CD4-positive, alpha-beta T cell treated with Interferon alpha-2 for 1 hour (primary cell): ENCODE data around the gene TAF4B.
"Not testable (repeated sequence)": the region's sequence is repeated elsewhere in the genome, so short reads cannot be mapped to it uniquely, and the experiment has no call there.

Experiments
- DNase-seq, 2 donors: peaks; one replicate each; pipeline ENCODE4 v3.0.0-alpha.2; 2020 to 2022

Gene TAF4B

DNA sequence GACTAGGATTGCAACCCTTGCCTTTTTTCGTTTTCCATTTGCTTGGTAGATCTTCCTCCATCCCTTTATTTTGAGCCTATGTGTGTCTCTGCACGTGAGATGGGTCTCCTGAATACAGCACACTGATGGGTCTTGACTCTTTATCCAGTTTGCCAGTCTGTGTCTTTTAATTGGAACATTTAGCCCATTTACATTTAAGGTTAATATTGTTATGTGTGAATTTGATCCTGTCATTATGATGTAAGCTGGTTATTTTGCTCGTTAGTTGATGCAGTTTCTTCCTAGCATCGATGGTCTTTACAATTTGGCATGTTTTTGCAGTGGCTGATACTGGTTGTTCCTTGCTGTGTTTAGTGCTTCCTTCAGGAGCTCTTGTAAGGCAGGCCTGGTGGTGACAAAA, 16.1 kb downstream of the TAF4B start:
- not testable (repeated sequence) for DNase-seq

DNA sequence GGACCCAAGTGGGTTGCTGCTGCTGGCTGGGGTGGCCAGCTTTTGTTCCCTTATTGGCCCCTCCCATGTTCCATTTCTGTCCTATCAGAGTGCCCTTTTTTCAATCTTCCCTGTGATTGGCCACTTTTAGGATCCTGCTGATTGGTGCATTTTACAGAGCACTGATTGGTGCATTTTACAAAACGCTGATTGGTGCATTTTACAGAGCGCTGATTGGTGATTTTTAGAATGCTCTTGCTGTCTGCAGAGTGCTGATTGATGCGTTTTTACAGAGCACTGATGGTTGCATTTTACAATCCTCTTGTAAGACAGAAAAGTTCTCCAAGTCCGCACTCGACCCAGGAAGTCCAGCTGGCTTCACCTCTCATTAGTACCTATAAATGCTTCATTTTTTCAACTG, 19.2 kb downstream of the TAF4B start:
- DNase-seq: not testable (repeated sequence)

DNA sequence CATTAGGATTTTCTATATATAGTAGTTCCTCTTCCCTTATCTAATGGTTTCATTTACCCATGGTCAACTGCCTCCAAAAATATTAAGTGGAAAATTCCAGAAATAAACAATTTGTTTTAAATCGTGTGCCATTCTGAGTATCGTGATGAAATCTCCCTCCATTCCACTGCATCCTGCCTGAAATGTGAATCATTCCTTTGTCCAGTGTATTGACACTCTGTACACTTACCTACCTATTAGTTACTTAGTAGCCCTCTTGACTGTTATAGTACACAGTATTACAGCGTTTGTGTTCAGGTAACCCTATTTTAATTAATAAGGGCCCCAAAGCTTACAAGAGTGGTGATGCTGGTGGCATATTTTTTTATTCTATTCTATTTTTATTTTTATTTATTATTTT, 26.2 kb downstream of the TAF4B start:
- DNase-seq: no peak

DNA sequence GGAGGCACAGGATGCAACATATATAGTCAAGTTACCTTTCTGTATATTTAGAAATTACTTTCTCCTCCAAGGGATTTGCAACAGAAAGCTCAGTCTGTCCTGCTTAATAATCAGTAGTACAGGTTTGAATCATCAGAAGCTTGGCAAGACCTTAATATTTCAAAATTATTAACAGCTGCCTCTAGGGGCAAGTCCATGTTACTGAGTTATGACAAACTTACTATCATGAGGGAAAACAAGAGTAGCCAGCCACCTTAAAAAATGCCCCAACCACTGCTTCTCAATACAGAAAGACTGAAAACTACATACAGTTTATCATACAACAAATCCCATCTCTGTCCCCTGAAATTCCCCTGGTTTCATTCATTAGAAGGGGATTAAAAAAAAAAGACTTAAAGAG, 28.6 kb downstream of the TAF4B start:
- DNase-seq: not testable (repeated sequence)

DNA sequence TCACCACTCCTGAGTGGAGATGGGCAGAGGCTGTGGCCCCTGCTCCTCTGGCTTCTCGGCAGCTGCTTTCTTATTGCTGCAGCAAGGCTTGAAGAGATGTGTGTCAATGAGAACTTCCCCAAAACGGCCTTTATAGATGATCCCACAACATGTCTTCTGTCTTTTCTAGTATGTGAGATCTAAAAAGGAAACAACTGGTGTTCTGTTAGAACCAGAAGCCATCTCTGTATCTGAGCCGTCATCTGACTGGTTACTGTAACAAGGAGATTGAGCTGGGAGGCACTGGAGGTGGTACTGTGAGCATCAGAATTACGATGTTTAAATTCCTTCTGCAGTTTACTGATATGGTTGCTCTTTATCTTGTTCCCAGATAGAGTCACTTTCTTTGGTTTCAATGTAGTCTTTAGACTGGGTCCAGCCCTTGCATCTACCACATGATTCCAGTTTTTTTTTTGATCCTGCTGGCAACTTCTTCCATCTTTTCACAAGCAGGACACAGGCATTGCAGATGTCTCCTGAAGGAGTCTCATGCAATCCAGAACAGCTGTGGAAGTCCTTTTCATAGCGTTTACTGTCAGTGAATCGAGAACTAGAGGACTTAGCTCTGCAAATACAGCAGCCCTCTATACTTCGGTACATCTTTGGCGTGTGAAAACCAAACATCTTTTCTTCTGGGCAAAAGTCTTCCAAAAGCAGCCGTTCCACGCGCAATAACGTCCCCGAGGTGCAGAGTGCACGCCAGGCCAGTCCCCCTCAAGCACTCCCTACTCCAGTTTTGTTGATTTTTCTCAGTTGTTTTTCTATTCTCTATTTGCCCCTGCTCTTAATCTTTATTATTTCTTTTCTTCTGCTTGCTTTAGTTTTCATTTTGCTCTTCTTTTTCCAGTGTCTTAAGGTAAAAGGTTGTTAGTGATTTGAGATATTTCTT, 29.7 kb downstream of the TAF4B start:
- no peak for DNase-seq

DNA sequence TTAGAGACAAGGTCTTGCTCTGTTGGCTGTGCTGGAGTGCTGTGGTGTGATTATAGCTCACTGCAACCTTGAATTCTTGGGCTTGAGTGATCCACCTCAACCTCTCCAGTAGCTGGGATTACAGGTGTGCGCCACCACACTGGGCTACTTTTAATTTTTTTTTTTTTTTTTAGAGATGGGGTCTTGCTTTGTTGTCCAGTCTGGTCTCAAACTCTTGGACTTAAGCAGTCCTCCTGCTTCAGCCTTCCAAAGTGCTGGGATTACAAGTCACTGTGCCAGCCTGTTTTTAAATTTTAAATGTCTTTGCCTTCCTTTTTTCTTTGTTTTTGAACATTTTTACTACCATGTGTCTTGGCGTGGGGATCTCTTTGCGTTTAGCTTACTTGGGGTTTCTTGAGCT, 32.5 kb downstream of the TAF4B start:
- DNase-seq: no peak

DNA sequence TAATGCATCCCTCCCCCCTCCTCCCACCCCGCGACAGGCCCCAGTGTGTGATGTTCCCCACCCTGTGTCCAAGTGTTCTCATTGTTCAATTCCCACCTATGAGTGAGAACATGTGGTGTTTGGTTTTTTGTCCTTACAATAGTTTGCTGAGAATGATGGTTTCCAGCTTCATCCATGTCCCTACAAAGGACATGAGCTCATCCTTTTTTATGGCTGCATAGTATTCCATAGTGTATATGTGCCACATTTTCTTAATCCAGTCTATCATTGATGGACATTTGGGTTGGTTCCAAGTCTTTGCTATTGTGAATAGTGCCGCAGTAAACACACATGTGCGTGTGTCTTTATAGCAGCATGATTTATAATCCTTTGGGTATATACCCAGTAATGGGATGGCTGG, 33.2 kb downstream of the TAF4B start:
- not testable (repeated sequence) for DNase-seq

DNA sequence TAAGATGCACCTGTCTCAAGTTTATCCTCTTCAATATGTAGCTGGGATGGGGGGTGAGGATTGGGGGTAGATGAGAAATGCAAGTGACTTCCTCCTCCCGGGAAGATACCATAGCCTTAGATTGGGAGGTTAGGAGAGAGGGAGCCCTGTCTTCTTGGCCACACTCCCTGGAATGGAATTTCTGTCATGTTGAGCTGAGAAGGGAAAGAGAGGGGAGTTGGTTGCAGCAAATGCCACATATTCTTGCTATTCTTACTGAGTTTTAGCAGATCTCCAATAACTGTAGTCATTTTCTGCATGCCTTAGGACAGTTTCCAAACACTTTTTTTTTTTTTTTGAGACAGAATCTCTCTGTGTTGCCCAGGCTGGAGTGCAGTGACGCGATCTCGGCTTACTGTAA, 35.9 kb downstream of the TAF4B start:
- no peak for DNase-seq

DNA sequence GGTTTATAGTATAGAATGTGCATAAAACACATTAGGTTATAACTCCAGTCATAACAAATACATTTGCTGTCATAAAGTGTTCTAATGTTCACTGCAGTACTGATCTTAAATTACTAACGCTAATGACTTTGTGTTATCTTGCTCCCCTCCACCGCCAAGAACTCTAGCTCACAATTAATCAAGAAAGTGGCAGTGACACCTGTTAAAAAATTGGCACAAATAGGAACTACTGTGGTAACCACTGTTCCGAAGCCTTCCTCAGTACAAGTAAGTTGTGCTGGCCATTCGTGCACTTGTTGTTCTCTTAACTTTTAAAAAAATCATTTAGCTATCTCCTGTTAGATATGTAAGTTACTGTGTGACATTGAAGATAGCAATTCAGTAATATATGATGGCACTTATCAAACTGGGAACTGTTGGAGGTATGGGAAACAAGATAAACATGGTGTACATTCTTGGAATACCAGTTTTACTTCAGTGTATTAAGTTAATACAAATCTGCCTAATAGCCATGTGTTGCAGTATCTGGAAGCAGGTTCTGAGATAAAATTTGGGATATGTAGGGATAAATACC, 41.2 kb downstream of the TAF4B start:
- no peak for DNase-seq

DNA sequence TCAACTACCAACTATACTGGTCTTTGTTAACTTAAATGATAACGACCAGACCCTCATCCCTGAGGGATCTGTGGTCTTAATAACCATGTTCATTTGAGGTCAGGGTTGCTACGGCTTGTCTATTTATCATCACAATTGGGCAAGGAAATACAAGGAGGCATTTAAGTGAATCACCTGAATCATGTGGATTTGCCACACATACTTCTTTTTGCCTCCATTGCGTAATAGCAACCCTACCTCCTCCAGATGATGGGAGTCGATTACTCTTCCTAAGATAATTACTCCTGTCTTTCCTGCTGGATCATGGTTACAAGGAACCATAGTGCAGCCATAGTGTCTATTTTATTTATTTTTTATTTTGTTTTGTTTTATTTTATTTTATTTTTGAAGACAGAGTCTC, 42.2 kb downstream of the TAF4B start:
- DNase-seq: no peak

DNA sequence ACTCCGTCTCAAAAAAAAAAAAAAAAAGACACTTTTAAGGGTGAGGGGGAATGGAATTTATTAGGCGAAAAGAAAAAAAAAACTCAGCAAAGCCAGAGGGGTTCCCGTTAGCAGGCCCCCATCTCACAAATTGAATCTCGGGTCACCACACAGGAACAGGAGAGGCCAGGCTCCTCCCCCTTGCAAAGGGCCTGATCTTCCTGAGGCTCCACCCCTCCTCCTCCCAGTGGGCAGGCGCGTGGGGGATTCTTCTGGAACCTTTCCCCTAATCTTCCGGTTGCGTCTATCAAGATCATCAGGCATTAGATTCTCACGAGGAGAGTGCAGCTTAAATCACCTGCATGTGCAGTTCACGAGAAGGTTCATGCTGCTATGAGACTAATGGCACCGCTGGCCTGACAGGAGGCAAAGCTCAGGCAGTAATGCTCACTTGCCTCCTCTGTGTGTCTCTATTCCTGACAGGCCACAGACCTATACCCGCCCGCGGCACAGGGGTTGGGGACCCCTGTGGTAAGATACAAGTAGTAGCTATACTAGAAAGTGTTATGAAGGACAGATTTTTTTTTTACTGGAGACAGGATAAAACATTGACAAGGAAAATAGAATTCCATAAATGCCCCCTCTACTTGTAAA, 45.8 kb downstream of the TAF4B start:
- DNase-seq: no peak

DNA sequence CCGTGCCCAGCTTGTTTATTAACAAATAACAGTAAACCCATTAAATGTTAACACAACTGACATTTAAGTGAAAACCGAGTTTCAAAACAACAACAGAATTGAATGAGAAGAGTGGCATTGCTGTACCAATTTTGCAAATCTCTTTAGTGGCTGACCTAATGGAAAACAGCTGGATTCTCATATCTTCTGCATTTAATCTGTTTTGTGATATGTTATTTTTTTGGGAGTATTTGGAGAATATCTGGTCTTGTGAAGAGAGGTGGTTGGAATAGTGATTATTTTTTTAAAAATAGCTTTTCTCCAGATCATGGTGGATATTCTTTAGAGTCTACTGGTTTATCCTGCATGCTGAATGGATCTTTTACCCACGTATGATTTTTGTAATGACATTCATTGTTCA, 51.1 kb downstream of the TAF4B start:
- no peak for DNase-seq

DNA sequence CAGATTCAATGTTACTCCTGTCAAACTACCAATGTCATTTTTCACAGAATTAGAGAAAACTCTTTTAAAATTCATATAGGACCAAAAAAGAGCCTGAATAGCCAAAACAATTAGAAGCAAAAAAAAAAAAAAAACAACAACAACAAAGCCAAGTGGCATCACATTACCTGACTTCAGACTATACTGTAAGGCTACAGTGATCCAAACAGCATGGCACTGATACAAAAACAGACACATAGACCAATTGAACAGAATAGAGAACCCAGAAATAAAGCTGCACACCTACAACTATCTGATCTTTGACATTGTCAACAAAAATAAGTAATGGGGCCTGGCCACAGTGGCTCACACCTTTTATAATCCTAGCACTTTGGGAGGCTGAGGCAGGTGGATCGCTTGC, 53.2 kb downstream of the TAF4B start:
- no peak for DNase-seq

DNA sequence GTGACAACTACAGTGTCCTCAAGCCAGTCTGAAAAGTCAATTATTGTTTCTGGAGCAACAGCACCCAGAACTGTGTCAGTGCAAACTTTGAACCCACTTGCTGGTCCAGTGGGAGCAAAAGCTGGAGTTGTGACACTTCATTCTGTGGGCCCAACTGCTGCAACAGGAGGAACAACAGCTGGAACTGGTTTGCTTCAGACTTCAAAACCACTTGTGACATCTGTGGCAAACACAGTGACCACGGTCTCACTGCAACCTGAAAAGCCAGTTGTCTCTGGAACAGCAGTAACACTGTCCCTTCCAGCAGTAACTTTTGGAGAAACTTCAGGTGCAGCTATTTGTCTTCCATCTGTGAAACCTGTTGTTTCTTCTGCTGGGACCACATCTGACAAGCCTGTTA, 59.8 kb downstream of the TAF4B start:
- no peak for DNase-seq

DNA sequence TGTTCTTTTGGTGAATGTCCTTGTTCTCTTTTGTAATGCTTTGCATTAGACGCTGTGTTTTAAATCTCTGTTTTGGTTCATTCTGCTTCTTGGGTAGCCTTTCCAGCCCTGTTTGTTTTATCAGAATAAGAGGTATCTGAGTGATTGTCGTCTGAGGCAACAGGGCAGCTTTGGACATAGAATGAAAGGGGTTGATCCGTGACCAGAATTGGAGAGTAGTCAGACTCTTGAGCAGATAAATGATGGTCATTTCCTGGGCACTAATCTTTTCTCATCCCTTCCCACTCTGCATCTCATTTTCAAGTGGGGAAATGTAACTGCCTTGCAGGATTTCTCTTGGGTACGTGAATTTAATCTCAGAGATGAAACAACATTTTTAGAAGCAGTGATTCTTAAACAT, 61.4 kb downstream of the TAF4B start:
- no peak for DNase-seq

DNA sequence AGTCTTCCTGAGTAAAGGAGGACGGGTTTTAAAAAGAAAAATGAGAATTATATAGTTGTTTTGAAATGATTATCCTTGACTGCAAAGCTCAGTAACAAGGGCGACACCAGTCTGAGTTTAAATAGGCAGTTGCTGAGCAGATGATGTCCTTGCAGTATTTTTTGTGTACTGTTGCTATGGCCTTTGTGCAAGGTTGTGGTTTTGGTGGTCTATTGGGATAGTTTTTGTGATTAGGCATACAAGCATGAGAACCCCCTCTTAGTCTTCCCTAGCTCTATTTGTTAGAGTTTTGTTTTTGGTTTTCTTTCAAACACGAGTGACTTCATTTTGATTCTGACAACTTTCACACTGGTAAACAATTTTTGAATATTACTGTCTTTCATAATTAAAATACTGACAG, 64.1 kb downstream of the TAF4B start:
- DNase-seq: no peak

DNA sequence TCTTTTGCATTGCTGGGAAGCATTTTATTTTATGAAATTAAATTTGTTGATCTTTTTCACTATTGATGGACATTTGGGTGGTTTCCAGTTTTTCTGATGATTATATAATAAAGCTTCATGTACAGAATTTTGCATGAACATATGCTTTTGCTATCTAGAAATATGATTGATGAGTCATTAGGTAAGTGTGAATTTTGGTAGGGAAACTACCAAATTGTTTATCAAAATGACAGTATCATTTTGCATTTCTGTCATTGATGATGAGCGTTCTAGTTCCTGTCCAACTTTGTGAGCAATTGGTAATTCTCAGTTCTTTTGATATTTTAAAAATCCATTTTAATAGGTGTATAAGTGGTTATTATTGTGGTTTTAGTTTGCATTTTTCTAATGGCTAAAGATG, 67.7 kb downstream of the TAF4B start:
- DNase-seq: no peak

DNA sequence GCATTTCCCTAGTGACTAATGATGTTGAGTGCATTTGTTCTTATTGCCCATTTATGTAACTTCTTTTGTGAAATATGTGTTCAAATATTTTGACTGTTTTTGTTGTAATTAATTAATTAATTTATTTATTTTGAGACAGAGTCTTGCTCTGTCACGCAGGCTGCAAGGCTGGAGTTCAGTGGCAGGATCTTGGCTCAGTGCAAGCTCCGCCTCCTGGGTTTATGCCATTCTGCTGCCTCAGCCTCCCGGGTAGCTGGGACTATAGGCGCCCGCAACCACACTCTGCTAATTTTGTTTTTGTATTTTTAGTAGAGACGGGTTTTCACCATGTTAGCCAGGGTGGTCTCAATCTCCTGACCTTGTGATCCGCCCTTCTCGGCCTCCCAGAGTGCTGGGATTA, 71.9 kb downstream of the TAF4B start:
- DNase-seq: no peak

DNA sequence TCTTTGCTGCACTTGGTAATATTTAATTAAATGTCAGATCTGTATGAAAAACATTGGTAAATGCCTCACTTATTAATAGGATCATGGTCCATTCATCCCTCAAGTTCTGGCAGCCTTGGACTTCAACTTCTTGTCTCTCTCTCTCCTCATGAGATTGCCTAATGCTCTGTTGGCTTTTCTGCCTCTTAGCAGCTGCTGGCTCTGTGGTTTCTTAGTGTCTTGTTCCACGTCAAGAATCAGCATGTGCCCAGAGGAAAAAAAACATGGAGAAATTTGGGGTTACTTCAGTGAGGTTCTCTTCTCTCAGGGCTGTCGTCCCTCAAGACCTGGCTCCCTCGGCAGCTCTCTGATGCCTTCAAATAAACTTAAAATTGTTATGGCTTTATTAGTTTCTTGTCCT, 75.4 kb downstream of the TAF4B start:
- DNase-seq: no peak

DNA sequence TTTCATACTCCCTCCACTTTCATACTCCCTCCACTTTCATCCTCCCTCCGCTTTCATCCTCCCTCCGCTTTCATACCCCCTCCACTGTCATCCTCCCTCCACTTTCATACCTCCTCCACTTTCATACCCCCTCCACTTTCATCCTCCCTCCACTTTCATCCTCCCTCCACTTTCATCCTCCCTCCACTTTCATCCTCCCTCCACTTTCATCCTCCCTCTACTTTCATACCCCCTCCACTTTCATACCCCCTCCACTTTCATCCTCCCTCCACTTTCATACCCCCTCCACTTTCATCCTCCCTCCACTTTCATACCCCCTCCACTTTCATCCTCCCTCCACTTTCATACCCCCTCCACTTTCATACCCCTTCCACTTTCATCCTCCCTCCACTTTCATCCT, 77.0 kb downstream of the TAF4B start:
- not testable (repeated sequence) for DNase-seq

DNA sequence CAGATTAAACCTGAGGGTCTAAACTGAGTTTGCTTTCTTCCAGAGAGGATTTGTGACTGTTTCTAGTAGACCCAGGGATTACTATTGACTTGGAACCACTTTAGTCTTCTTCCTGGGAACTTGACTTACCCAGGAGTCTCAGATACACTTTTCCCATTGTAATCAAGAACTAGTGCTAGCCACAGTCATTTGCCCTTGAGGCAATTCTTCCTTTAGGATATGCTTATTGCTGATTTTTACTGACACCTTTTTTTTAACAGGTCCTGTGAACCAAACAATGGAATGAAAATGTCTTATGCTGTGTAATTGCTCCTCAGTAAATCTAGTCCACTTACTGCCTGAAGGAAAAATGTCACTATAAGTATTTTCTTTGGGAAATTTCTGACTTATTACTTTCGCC, 78.3 kb downstream of the TAF4B start:
- no peak for DNase-seq

DNA sequence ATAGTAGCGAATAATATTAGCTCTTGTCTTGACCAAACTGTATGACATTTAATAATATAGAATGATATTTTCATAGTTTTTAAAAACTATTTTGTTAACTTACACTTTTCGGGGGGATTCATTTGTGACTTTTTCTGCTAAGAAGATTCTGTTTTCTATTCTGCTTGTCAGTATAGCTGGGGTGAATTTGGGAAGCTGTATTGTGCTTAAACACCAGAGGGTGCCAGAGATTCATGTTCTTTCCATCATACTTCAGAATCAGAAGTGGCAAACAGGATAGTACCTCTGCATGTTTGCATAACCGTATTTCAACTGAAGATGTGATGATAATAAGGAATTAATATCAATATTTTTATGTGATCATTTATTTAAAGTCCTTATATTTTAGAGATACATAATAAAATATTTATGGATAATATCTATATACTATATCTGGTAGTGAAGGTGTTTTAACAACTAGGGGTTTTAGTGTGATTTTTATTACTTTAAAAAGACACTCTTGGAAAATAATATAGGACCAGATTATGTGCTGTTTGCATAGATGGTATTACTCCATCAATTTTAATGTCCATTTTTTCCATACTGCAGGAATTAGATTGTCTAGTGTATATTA, 81.0 kb downstream of the TAF4B start:
- peak in 1 of 2 donors; percentile 25 for DNase-seq

DNA sequence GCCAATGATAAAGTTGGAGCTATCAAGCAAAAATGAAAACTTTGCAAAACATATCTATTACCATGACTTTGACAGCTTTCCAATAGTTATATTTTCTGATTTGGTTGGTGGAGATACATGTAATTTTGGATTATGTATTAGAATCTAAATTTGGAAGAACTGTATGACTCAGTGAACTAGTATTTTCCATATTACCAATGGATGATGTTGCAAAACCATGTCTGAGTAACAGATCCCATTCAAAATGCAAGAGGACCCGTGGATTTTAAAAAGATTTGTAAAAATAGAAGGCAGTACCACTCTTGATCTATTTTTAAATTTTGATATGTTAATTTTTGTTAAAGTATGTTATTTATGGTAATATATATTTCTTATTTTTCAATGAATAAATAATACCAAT, 83.0 kb downstream of the TAF4B start:
- no peak for DNase-seq

DNA sequence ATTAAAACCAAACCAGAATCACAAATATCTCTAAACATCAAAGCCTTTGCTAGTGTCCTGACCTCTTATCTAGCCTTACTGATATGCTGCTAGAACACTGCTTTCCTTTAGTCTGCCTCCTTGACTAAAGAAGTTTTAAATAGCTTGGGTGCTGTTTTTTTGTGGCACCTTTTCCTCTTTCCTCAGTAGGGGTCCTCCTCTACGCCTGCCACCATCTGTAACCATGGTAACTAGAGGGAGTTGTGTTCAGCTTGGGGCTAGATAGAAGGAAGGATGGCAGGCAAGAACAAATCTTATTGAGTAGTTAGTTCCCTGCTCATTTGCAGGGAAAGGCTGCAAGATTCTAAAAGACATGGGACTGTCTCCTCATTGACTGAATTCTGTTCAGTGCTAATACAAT, 86.0 kb downstream of the TAF4B start:
- DNase-seq: no peak
